H9 (cell line): ENCODE measurements around the gene NAALADL1. TPM values are rescaled to one million over a fixed set of nuclear protein-coding genes. Genes with fewer than 3 reads are reported as not detected.

Experiments used
- DNase-seq: peaks from one replicate; pipeline ENCODE4 v3.0.0-alpha.2; 2017
- H2AFZ ChIP-seq: one replicate; pipeline ENCODE4 v1.6.1; 2013; ENCODE audit warnings: mild to moderate bottlenecking, low read length, control low read depth, moderate library complexity
- H2AK5ac ChIP-seq: 2 replicates; pipeline ENCODE4 v1.6.1; 2013; ENCODE audit warnings: low read length, control low read depth, mixed read lengths; ENCODE audit not compliant: insufficient read length
- H2BK120ac ChIP-seq: one replicate; pipeline ENCODE4 v1.6.1; 2013; ENCODE audit warnings: low read depth, mild to moderate bottlenecking, low read length, control low read depth, inconsistent platforms; ENCODE audit not compliant: poor library complexity, severe bottlenecking
- H2BK12ac ChIP-seq: 2 replicates; pipeline ENCODE4 v1.6.1; 2013; ENCODE audit warnings: low read length, control low read depth, mixed read lengths, low read depth; ENCODE audit not compliant: insufficient read length
- H2BK15ac ChIP-seq: 2 replicates; pipeline ENCODE4 v1.6.1; 2013; ENCODE audit warnings: low read depth, low read length, control low read depth
- H2BK20ac ChIP-seq: one replicate; pipeline ENCODE4 v1.6.1; 2013; ENCODE audit warnings: low read depth, mild to moderate bottlenecking, low read length, control low read depth, inconsistent platforms; ENCODE audit not compliant: poor library complexity, severe bottlenecking
- H2BK5ac ChIP-seq: 2 replicates; pipeline ENCODE4 v1.6.1; 2013; ENCODE audit warnings: low read length, control low read depth, mixed read lengths; ENCODE audit not compliant: insufficient read length
- H3K14ac ChIP-seq: 2 replicates; pipeline ENCODE4 v1.6.1; 2013; ENCODE audit warnings: low read length, control low read depth; ENCODE audit not compliant: insufficient read depth
- H3K18ac ChIP-seq: 2 replicates; pipeline ENCODE4 v1.6.1; 2013; ENCODE audit warnings: low read depth, mild to moderate bottlenecking, mixed read lengths, low read length, control low read depth; ENCODE audit not compliant: insufficient read length
- H3K23ac ChIP-seq: 2 replicates; pipeline ENCODE4 v1.6.1; 2013; ENCODE audit warnings: low read length, control low read depth, mixed read lengths, low read depth; ENCODE audit not compliant: insufficient read length
- H3K23me2 ChIP-seq: 2 replicates; pipeline ENCODE4 v1.6.1; 2013; ENCODE audit warnings: low read depth, mild to moderate bottlenecking, mixed read lengths, low read length, control low read depth; ENCODE audit not compliant: insufficient read length, poor library complexity, severe bottlenecking
- H3K27ac ChIP-seq: 2 replicates; pipeline ENCODE4 v1.5.1; 2013; ENCODE audit warnings: low read length, control low read depth, mixed read lengths, low read depth; ENCODE audit not compliant: insufficient read length
- H3K27me3 ChIP-seq: 2 replicates; pipeline ENCODE4 v1.6.1; 2013; ENCODE audit warnings: low read length, control low read depth, inconsistent platforms; ENCODE audit not compliant: insufficient read depth
- H3K4ac ChIP-seq: 2 replicates; pipeline ENCODE4 v1.6.1; 2013; ENCODE audit warnings: low read depth, mild to moderate bottlenecking, control low read depth, inconsistent platforms, low read length, moderate library complexity
- H3K4me1 ChIP-seq: 2 replicates; pipeline ENCODE4 v1.6.1; 2013; ENCODE audit warnings: low read length, control low read depth, inconsistent platforms; ENCODE audit not compliant: insufficient read depth
- H3K4me2 ChIP-seq: 2 replicates; pipeline ENCODE4 v1.6.1; 2013; ENCODE audit warnings: low read length, control low read depth, mixed read lengths; ENCODE audit not compliant: insufficient read length, insufficient read depth
- H3K56ac ChIP-seq: 2 replicates; pipeline ENCODE4 v1.6.1; 2013; ENCODE audit warnings: low read depth, mild to moderate bottlenecking, mixed read lengths, low read length, control low read depth; ENCODE audit not compliant: insufficient read length
- H3K79me1 ChIP-seq: 2 replicates; pipeline ENCODE4 v1.6.1; 2013; ENCODE audit warnings: low read depth, mild to moderate bottlenecking, moderate library complexity, low read length, control low read depth, inconsistent platforms; ENCODE audit not compliant: insufficient read depth, poor library complexity, severe bottlenecking
- H3K79me2 ChIP-seq: 2 replicates; pipeline ENCODE4 v1.6.1; 2013; ENCODE audit warnings: low read length, control low read depth, inconsistent platforms; ENCODE audit not compliant: insufficient read depth
- H3K9ac ChIP-seq: 2 replicates; pipeline ENCODE4 v1.6.1; 2013; ENCODE audit warnings: low read length, control low read depth, mixed read lengths; ENCODE audit not compliant: insufficient read length; ENCODE audit errors: extremely low read depth
- H3K9me3 ChIP-seq: one replicate; pipeline ENCODE4 v1.6.1; 2013; ENCODE audit warnings: low read depth, low read length, inconsistent platforms; ENCODE audit not compliant: control insufficient read depth
- H3T11ph ChIP-seq: one replicate; pipeline ENCODE4 v1.6.1; 2013; ENCODE audit warnings: mild to moderate bottlenecking, low read length, control low read depth, inconsistent platforms
- H4K20me1 ChIP-seq: one replicate; pipeline ENCODE4 v1.6.1; 2013; ENCODE audit not compliant: control insufficient read depth, insufficient read length, insufficient read depth
- H4K5ac ChIP-seq: 2 replicates; pipeline ENCODE4 v1.6.1; 2013; ENCODE audit warnings: low read depth, mild to moderate bottlenecking, mixed read lengths, low read length, control low read depth; ENCODE audit not compliant: insufficient read length
- H4K8ac ChIP-seq: replicated peaks from 2 replicates; pipeline ENCODE4 v1.6.1; 2013; ENCODE audit warnings: low read length, control low read depth, mixed read lengths, low read depth; ENCODE audit not compliant: insufficient read length
- H4K91ac ChIP-seq: 2 replicates; pipeline ENCODE4 v1.6.1; 2013; ENCODE audit warnings: low read depth, mild to moderate bottlenecking, moderate library complexity, mixed read lengths, low read length, control low read depth; ENCODE audit not compliant: insufficient read length
- H3K27ac Mint-ChIP-seq, 3 experiments: 2 replicates in 2 of 3; 3 replicates in 1 of 3; pipeline ENCODE4 v1.8.0; 2020 to 2021; ENCODE audit warnings: mixed read lengths in 3 of 3, mild to moderate bottlenecking in 1 of 3, moderate library complexity in 1 of 3
- H3K27me3 Mint-ChIP-seq: 2 replicates; pipeline ENCODE4 v1.8.0; 2021; ENCODE audit warnings: low read depth, mild to moderate bottlenecking, moderate library complexity, mixed read lengths
- H3K36me3 Mint-ChIP-seq, 3 experiments: 2 replicates in 2 of 3; 3 replicates in 1 of 3; pipeline ENCODE4 v1.8.0; 2020 to 2021; ENCODE audit warnings: low read depth in 3 of 3, mixed read lengths in 3 of 3; ENCODE audit not compliant: insufficient read depth in 1 of 3
- H3K4me1 Mint-ChIP-seq, 2 experiments: 2 replicates each; pipeline ENCODE4 v1.8.0; 2020; ENCODE audit warnings: mixed read lengths in 2 of 2
- H3K4me3 Mint-ChIP-seq, 2 experiments: 2 replicates in 1 of 2; 3 replicates in 1 of 2; pipeline ENCODE4 v1.8.0; 2020 to 2021; ENCODE audit warnings: mild to moderate bottlenecking in 2 of 2, mixed read lengths in 2 of 2, moderate library complexity in 1 of 2
- H3K9me3 Mint-ChIP-seq, 2 experiments: 2 replicates in 1 of 2; 3 replicates in 1 of 2; pipeline ENCODE4 v1.8.0; 2020; ENCODE audit warnings: mild to moderate bottlenecking in 2 of 2, mixed read lengths in 2 of 2, moderate library complexity in 1 of 2
- CTCF ChIP-seq: fragments of 200-600 bp; sonication (generic); conservative IDR thresholded peaks from 3 replicates; pipeline ENCODE4 v1.8.0; 2021; ENCODE audit warnings: antibody characterized with exemption, mild to moderate bottlenecking
- WGBS: extraction: QIAGEN DNeasy Blood & Tissue Kit; methylation state at CpG from one replicate; pipeline ENCODE4 v1.1.7; 2013; ENCODE audit warnings: missing lambda C conversion rate, low lambda C conversion rate, mixed read lengths; ENCODE audit not compliant: insufficient read length; ENCODE audit errors: extremely low coverage; 5-methylcytosine and 5-hydroxymethylcytosine counted together
- total RNA-seq: library from RNA; stranded (reverse); gene quantifications from 2 replicates; pipeline ENCODE4 v1.2.1, GENCODE V29; 2021

Gene NAALADL1
- total RNA-seq, 1 experiment from 2014 or later: 1.0 TPM

GRCh38 chr11:65051398-65051858 lies 6.9 kb downstream of the NAALADL1 start:
- Histone ChIP-seq H3K18ac (no peak overlapping the region), H2BK5ac (no peak overlapping the region), H3K27ac (no peak overlapping the region), H2BK15ac (no peak overlapping the region), H3K23me2 (no peaks in the 10 kb centered on the region), H3K4me2 (no peak overlapping the region), H3K14ac (no peak overlapping the region), H2BK120ac (no peak overlapping the region), H4K5ac (no peak overlapping the region), H3K9ac (no peak overlapping the region), H3T11ph (no peak overlapping the region), H3K9me3 (no peaks in the 10 kb centered on the region), H2AFZ (no peak overlapping the region), H3K4ac (no peak overlapping the region), H4K91ac (no peak overlapping the region), H3K23ac (no peak overlapping the region), H3K79me1 (no peaks in the 10 kb centered on the region), H2AK5ac (no peak overlapping the region), H4K8ac (no peak overlapping the region), H2BK20ac (no peak overlapping the region), H3K79me2 (no peaks in the 10 kb centered on the region), H4K20me1 (no peaks in the 10 kb centered on the region), H3K4me1 (no peaks in the 10 kb centered on the region), H3K27me3 (no peaks in the 10 kb centered on the region), H2BK12ac (no peak overlapping the region), H3K56ac (no peak overlapping the region)
- no CpG with 5 or more reads among the region's 9 CpGs for WGBS
- Mint-ChIP-seq H3K27ac (no peak overlapping the region), H3K27me3 (peaks cover 7% of the 10 kb centered on the region), H3K4me1 (peaks cover 4 to 10% of the 10 kb centered on the region in 2 experiments), H3K9me3 (no peaks in the 10 kb centered on the region; a peak in 1 of 5 replicates), H3K4me3 (no peak overlapping the region), H3K36me3 (peaks cover 0 to 1% (median 0%) of the 10 kb centered on the region in 3 experiments; a peak in 1 of 7 replicates)
- DNase-seq: no peak
- no peak for TF ChIP-seq CTCF
